Esophagus muscularis mucosa (tissue), 4 donors: ENCODE results near the gene TMUB1. TPM values are rescaled to one million over a fixed set of nuclear protein-coding genes. Genes with fewer than 3 reads are reported as not detected.

Source experiments
- DNase-seq: peaks from one replicate; pipeline ENCODE4 v3.0.0-alpha.2; 2017; ENCODE audit errors: extremely low spot score
- H3K27ac ChIP-seq, 4 donors: fragments of 200-600 bp; sonication (generic); replicated peaks in 1 of 4; 1 replicate in 3 of 4; 2 replicates in 1 of 4; pipeline ENCODE4 v1.5.1; 2016 to 2019; ENCODE audit warnings: mild to moderate bottlenecking in 1 of 4
- H3K27me3 ChIP-seq, 4 donors: fragments of 200-600 bp; sonication (generic); one replicate each; pipeline versions ENCODE4 v1.5.1 to v1.6.0; 2016 to 2019
- H3K36me3 ChIP-seq, 4 donors: fragments of 200-600 bp; sonication (generic); one replicate each; pipeline ENCODE4 v1.5.1; 2016 to 2019
- H3K4me1 ChIP-seq, 4 donors: fragments of 200-600 bp; sonication (generic); one replicate each; pipeline ENCODE4 v1.5.1; 2016 to 2019
- H3K4me3 ChIP-seq, 4 donors: fragments of 200-600 bp; sonication (generic); 1 replicate in 2 of 4; 2 replicates in 2 of 4; pipeline ENCODE4 v1.5.1; 2016 to 2019; ENCODE audit warnings: mild to moderate bottlenecking in 4 of 4, moderate library complexity in 1 of 4
- H3K9me3 ChIP-seq, 4 donors: fragments of 200-600 bp; sonication (generic); 1 replicate in 3 of 4; 2 replicates in 1 of 4; pipeline ENCODE4 v1.5.1; 2016 to 2019
- CTCF ChIP-seq, 3 experiments: fragments of 200-600 bp in 2 of 3; fragments of 450-650 bp in 1 of 3; sonication (generic) in 2 of 3; IDR thresholded peaks; one replicate each; pipeline ENCODE4 v1.5.1; 2017 to 2019; ENCODE audit warnings: antibody characterized with exemption in 3 of 3, mild to moderate bottlenecking in 2 of 3, moderate library complexity in 1 of 3
- EP300 ChIP-seq: sonication (generic); formaldehyde crosslinking; IDR thresholded peaks from one replicate; pipeline ENCODE4 v1.6.1; 2017; ENCODE audit warnings: antibody characterized with exemption
- POLR2A ChIP-seq: fragments of 450-650 bp; IDR thresholded peaks from one replicate; pipeline ENCODE4 v1.6.1; 2017; ENCODE audit warnings: antibody characterized with exemption, moderate library complexity, mild to moderate bottlenecking, low read depth
- POLR2AphosphoS5 ChIP-seq, 2 donors: sonication (generic); formaldehyde crosslinking; IDR thresholded peaks; one replicate each; pipeline ENCODE4 v1.6.1; 2017; ENCODE audit warnings: antibody characterized with exemption in 2 of 2
- WGBS: methylation state at CpG from one replicate; pipeline ENCODE4 v1.1.5; 2018; 5-methylcytosine and 5-hydroxymethylcytosine counted together
- intact Hi-C: fragments of 100-400 bp; cut with DNase I; formaldehyde crosslinking; loops from one replicate; pipeline ENCODE4 v1.15.1; 2023
- total RNA-seq, 4 donors: library from RNA; depleted of rRNA; stranded (reverse); fragments of >200 nt; gene quantifications; one replicate each; pipeline versions ENCODE4 v1.1.0 to v1.2.1, GENCODE V29; 2016

Gene TMUB1
- total RNA-seq, 4 donors from 2014 or later: 39.0 to 66.6 (median 51.4) TPM

- intact Hi-C loops: no loop called here
- H3K4me1 ChIP-seq: peaks cover 47 to 61% (median 56%) of the 10 kb centered on the region in 4 donors
- H3K27me3 ChIP-seq: no peaks in the 10 kb centered on the region
- peaks cover 0 to 13% (median 6%) of the 10 kb centered on the region in 4 donors for H3K36me3 ChIP-seq
- H3K4me3 ChIP-seq: peak overlapping the region; percentile 72 to 94 (median 90)
- 2% methylated on average over 20 of the region's 46 CpGs for WGBS
- DNase-seq: peak; percentile 100
- TF ChIP-seq CTCF (IDR thresholded peaks at IDR 0.05) (no peak), POLR2A (peak; percentile 9), POLR2AphosphoS5 (IDR thresholded peaks at IDR 0.05) (peak; percentile 88 to 95), EP300 (no peak)
- no peaks in the 10 kb centered on the region for H3K9me3 ChIP-seq
- peak overlapping the region; percentile 92 to 95 (median 93) for H3K27ac ChIP-seq
Observed at GRCh38 chr7:151057989-151058780, 25.1 kb downstream of the TMUB1 start.

GRCh38 chr7:151057506-151057988, 25.7 kb downstream of the TMUB1 start, which contains the start of gene CDK5:
Gene CDK5, minus strand, starts transcription at chr7:151057897. Its CDS starts 49 bp downstream, at chr7:151057848.
- peak within 1 kb of the TSS; percentile 72 to 94 (median 90) for H3K4me3 ChIP-seq
- H3K4me1 ChIP-seq: peaks cover 42 to 54% (median 49%) of the 10 kb centered on the region in 4 donors
- 1% methylated on average over 16 of the region's 30 CpGs for WGBS
- no peaks in the 10 kb centered on the region for H3K27me3 ChIP-seq
- H3K36me3 ChIP-seq: peaks cover 0 to 13% (median 7%) of the 10 kb centered on the region in 4 donors
- TF ChIP-seq POLR2A: no peak
- DNase-seq: no peak
- intact Hi-C loops: no loop called here
- H3K9me3 ChIP-seq: no peaks in the 10 kb centered on the region
- peak within 1 kb of the TSS; percentile 92 to 95 (median 93) for H3K27ac ChIP-seq

- Histone ChIP-seq H3K36me3 (peaks cover 0 to 13% (median 7%) of the 10 kb centered on the region in 4 donors), H3K27me3 (no peaks in the 10 kb centered on the region), H3K9me3 (no peaks in the 10 kb centered on the region), H3K4me3 (peak overlapping the region; percentile 72 to 94 (median 90)), H3K4me1 (peaks cover 36 to 48% (median 44%) of the 10 kb centered on the region in 4 donors), H3K27ac (peak overlapping the region in 2 of 4 donors; percentile 92 to 94)
- TF ChIP-seq CTCF (IDR thresholded peaks at IDR 0.05): no peak
- no peak for TF ChIP-seq POLR2AphosphoS5 (IDR thresholded peaks at IDR 0.05)
- no peak for TF ChIP-seq POLR2A
- no peak for TF ChIP-seq EP300
- intact Hi-C loops: no loop called here
- DNase-seq: no peak
- 20% methylated on average over 15 of the region's 29 CpGs for WGBS
Observed at GRCh38 chr7:151056666-151057505, 26.4 kb downstream of the TMUB1 start.

GRCh38 chr7:151056283-151056665, 27.0 kb downstream of the TMUB1 start:
- peaks cover 0 to 3% (median 0%) of the 10 kb centered on the region in 4 donors for H3K27me3 ChIP-seq
- no peak overlapping the region for H3K4me3 ChIP-seq
- intact Hi-C loops: no loop called here

More at GRCh38 chr7:151056283-151056665, 27.0 kb downstream of the TMUB1 start:
- peaks cover 33 to 48% (median 42%) of the 10 kb centered on the region in 4 donors for H3K4me1 ChIP-seq
- H3K36me3 ChIP-seq: peaks cover 0 to 13% (median 7%) of the 10 kb centered on the region in 4 donors
- TF ChIP-seq CTCF (IDR thresholded peaks at IDR 0.05) (no peak), EP300 (no peak), POLR2AphosphoS5 (IDR thresholded peaks at IDR 0.05) (no peak), POLR2A (no peak)
- 86% methylated on average over 6 of the region's 6 CpGs for WGBS
- H3K9me3 ChIP-seq: no peaks in the 10 kb centered on the region
- no peak for DNase-seq
- H3K27ac ChIP-seq: no peak overlapping the region
